Esophagus squamous epithelium (tissue), 4 donors: ENCODE data around the gene NXN.

Experiments used
- CTCF ChIP-seq, 6 experiments: fragments of 450-650 bp in 4 of 6; fragments of 200-600 bp in 2 of 6; sonication (generic) in 2 of 6; IDR thresholded peaks; one replicate each; pipeline ENCODE4 v1.5.1; 2016 to 2019; ENCODE audit warnings: antibody characterized with exemption in 6 of 6, mild to moderate bottlenecking in 4 of 6, moderate library complexity in 4 of 6
- POLR2A ChIP-seq, 4 donors: fragments of 450-650 bp; IDR thresholded peaks; one replicate each; pipeline ENCODE4 v1.6.1; 2017; ENCODE audit warnings: antibody characterized with exemption in 4 of 4, mild to moderate bottlenecking in 4 of 4, moderate library complexity in 3 of 4

- TF ChIP-seq CTCF (IDR thresholded peaks at IDR 0.05) (no peak), POLR2A (IDR thresholded peaks at IDR 0.05) (no peak)
Measured at GRCh38 chr17:964876-965275, 14.7 kb downstream of the NXN start.
